GM12892 (cell line): ENCODE measurements around the gene PTPRN.
A peak's percentile ranks its signal among the peaks of the same experiment; 100 is the strongest.

Source experiments
- DNase-seq: peaks from one replicate; pipeline ENCODE4 v3.0.0; 2011; ENCODE audit not compliant: insufficient read length
- FAIRE-seq: peaks from 2 replicates; lab custom pipeline; 2011; peaks lifted over from hg19 to GRCh38; lab: Jason Lieb, UNC
- POLR2A ChIP-seq: IDR thresholded peaks from 2 replicates; pipeline ENCODE4 v1.6.1; 2011; ENCODE audit warnings: low read depth, low read length, control low read depth
- POLR2AphosphoS5 ChIP-seq: IDR thresholded peaks from 2 replicates; pipeline ENCODE4 v1.6.1; 2011; ENCODE audit warnings: low read depth, low read length, control low read depth
- TAF1 ChIP-seq: IDR thresholded peaks from 2 replicates; pipeline ENCODE4 v1.6.1; 2011; ENCODE audit warnings: low read depth, mild to moderate bottlenecking, control low read depth, low read length, borderline replicate concordance

The PTPRN gene

GRCh38 chr2:219302412-219302968 is 6.7 kb downstream of the PTPRN start:
- DNase-seq: no peak
- no peak for TF ChIP-seq POLR2AphosphoS5
- TF ChIP-seq POLR2A: no peak
- TF ChIP-seq TAF1: no peak
- no peak for FAIRE-seq

- TF ChIP-seq POLR2A (no peak), TAF1 (no peak)
- DNase-seq: no peak
- FAIRE-seq: no peak
Measured at GRCh38 chr2:219300022-219300421, 9.2 kb downstream of the PTPRN start.

- FAIRE-seq (no peak), DNase-seq (no peak)
- no peak for TF ChIP-seq POLR2A
- TF ChIP-seq TAF1: no peak
- TF ChIP-seq POLR2AphosphoS5: no peak
Measured at GRCh38 chr2:219299372-219299760, 9.8 kb downstream of the PTPRN start.

- DNase-seq (peak; percentile 94), FAIRE-seq (peak; percentile 96)
- TF ChIP-seq TAF1 (no peak), POLR2AphosphoS5 (no peak), POLR2A (no peak)
Measured at GRCh38 chr2:219298759-219299371, 10.3 kb downstream of the PTPRN start.

GRCh38 chr2:219297766-219298456 is 11.3 kb downstream of the PTPRN start:
- no peak for TF ChIP-seq POLR2AphosphoS5
- TF ChIP-seq TAF1: no peak
- no peak for FAIRE-seq
- DNase-seq: no peak

GRCh38 chr2:219296631-219297391 is 12.4 kb downstream of the PTPRN start:
- no peak for TF ChIP-seq POLR2AphosphoS5
- TF ChIP-seq POLR2A: no peak
- TF ChIP-seq TAF1: no peak
- FAIRE-seq: no peak
- DNase-seq: no peak

GRCh38 chr2:219296142-219296541 is 13.1 kb downstream of the PTPRN start:
- TF ChIP-seq POLR2A (no peak), TAF1 (no peak), POLR2AphosphoS5 (no peak)
- FAIRE-seq (no peak), DNase-seq (no peak)

GRCh38 chr2:219294356-219295351 is 14.5 kb downstream of the PTPRN start:
- TF ChIP-seq POLR2A (peak; percentile 55; the same call in 1 of the 2 replicates), TAF1 (no peak), POLR2AphosphoS5 (no peak)
- FAIRE-seq (peak; percentile 99), DNase-seq (peak; percentile 99)

GRCh38 chr2:219293736-219294231 is 15.4 kb downstream of the PTPRN start:
- FAIRE-seq: no peak
- DNase-seq: no peak
- TF ChIP-seq POLR2A (no peak), TAF1 (no peak), POLR2AphosphoS5 (no peak)

GRCh38 chr2:219292616-219293015 is 16.6 kb downstream of the PTPRN start:
- DNase-seq (no peak), FAIRE-seq (no peak)
- TF ChIP-seq POLR2A (no peak), POLR2AphosphoS5 (no peak), TAF1 (no peak)
